Right lobe of liver (tissue), 6 donors: ENCODE results near the gene PAX5. TPM values are rescaled to one million over a fixed set of nuclear protein-coding genes. Genes with fewer than 3 reads are reported as not detected.

Experiments used
- ATAC-seq, 4 donors: fragments of 200-7000 bp; cut with Tn5 transposase; one replicate each; pipeline ENCODE4 v1.9.1; 2020; ENCODE audit warnings: mild to moderate bottlenecking in 4 of 4, moderate library complexity in 4 of 4
- DNase-seq, 3 donors: peaks; one replicate each; pipeline ENCODE4 v3.0.0-alpha.2; 2020
- H3K27ac ChIP-seq, 3 donors: fragments of 200-600 bp; one replicate each; pipeline ENCODE4 v1.8.0; 2022
- H3K27me3 ChIP-seq, 2 donors: fragments of 200-600 bp; one replicate each; pipeline ENCODE4 v1.8.0; 2022
- H3K36me3 ChIP-seq, 4 donors: fragments of 200-600 bp; sonication (generic) in 1 of 4; one replicate each; pipeline versions ENCODE4 v1.5.1 to v1.8.0; 2017 to 2022; ENCODE audit warnings: control low read depth in 1 of 4
- H3K4me1 ChIP-seq, 4 donors: fragments of 200-600 bp; sonication (generic) in 1 of 4; one replicate each; pipeline versions ENCODE4 v1.5.1 to v1.8.0; 2017 to 2022; ENCODE audit warnings: control low read depth in 1 of 4
- H3K4me3 ChIP-seq, 3 donors: fragments of 200-600 bp; one replicate each; pipeline ENCODE4 v1.8.0; 2022
- H3K9me3 ChIP-seq, 4 donors: fragments of 200-600 bp; sonication (generic) in 1 of 4; one replicate each; pipeline versions ENCODE4 v1.5.1 to v1.8.0; 2017 to 2022; ENCODE audit warnings: control low read depth in 1 of 4
- POLR2A ChIP-seq: fragments of 450-650 bp; IDR thresholded peaks from one replicate; pipeline ENCODE4 v1.6.1; 2017; ENCODE audit warnings: antibody characterized with exemption, mild to moderate bottlenecking
- WGBS: methylation state at CpG from one replicate; pipeline ENCODE4 v1.1.6; 2018; ENCODE audit warnings: low coverage, low lambda C conversion rate; ENCODE audit not compliant: insufficient coverage; ENCODE audit errors: missing lambda C conversion rate; 5-methylcytosine and 5-hydroxymethylcytosine counted together
- intact Hi-C, 2 donors: fragments of 100-400 bp; cut with DNase I; formaldehyde crosslinking; loops; one replicate each; pipeline versions ENCODE4 v1.11.2 to v1.14.1; 2022
- total RNA-seq, 6 experiments: library from RNA; depleted of rRNA in 2 of 6; stranded (reverse); fragments of >200 nt in 2 of 6; fragmentation: NEBNext Ultra II Directional in 3 of 6; extraction: Animal tissue kit (Norgen Biotek cat#: 25700) in 3 of 6; gene quantifications; one replicate each; pipeline versions ENCODE4 v1.1.0 to v1.2.4, GENCODE V29; 2016 to 2023
- TF ChIP-seq, protein P1 (sequence below), 4 donors: fragments of 200-600 bp in 3 of 4; fragments of 450-650 bp in 1 of 4; IDR thresholded peaks; one replicate each; pipeline versions ENCODE4 v1.5.1 to v1.8.0; 2016 to 2022; ENCODE audit warnings: antibody characterized with exemption in 4 of 4, mild to moderate bottlenecking in 2 of 4
- donor health status: DM: no; HTN: yes; CAD: no.
- donor health status: DM: no; HTN: no; CAD: no.
- donor health status: DM: no; HTN: no; CAD: no.
- donor health status: DM: no; HTN: yes; CAD: no.
- donor health status: DM: no; HTN: yes; CAD: no.

Gene PAX5
- total RNA-seq, 6 experiments from 2014 or later, result 0.12 to 0.18 TPM; not detected in 4

DNA sequence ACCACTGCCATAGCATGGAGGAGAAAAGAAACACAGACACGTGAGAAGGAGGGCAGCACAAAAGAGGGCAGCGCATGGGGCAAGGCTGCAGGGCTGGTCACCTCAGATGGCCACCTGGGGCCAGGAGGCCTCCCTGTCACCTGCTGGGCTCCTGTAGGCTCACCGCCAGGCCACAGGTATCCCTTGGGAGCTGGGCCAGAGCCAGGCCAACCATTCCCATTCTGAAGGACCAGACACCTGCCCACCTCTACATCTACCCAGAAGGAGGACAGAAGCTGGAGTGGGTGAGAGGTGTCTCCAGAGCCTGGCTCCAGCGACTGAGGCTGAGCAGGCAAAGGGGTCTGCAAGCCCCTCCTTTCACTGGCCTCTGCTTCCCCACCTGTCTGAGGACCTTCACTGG lies 103.1 kb downstream of the PAX5 start:
- Histone ChIP-seq H3K4me3 (no peak overlapping the region), H3K27ac (no peak overlapping the region), H3K27me3 (no peaks in the 10 kb centered on the region), H3K9me3 (no peaks in the 10 kb centered on the region), H3K36me3 (no peaks in the 10 kb centered on the region), H3K4me1 (no peaks in the 10 kb centered on the region)
- intact Hi-C loops, result no loop called here
- no peak for DNase-seq
- no peak for ATAC-seq
- no peak for TF ChIP-seq POLR2A
- TF ChIP-seq, protein P1, sequence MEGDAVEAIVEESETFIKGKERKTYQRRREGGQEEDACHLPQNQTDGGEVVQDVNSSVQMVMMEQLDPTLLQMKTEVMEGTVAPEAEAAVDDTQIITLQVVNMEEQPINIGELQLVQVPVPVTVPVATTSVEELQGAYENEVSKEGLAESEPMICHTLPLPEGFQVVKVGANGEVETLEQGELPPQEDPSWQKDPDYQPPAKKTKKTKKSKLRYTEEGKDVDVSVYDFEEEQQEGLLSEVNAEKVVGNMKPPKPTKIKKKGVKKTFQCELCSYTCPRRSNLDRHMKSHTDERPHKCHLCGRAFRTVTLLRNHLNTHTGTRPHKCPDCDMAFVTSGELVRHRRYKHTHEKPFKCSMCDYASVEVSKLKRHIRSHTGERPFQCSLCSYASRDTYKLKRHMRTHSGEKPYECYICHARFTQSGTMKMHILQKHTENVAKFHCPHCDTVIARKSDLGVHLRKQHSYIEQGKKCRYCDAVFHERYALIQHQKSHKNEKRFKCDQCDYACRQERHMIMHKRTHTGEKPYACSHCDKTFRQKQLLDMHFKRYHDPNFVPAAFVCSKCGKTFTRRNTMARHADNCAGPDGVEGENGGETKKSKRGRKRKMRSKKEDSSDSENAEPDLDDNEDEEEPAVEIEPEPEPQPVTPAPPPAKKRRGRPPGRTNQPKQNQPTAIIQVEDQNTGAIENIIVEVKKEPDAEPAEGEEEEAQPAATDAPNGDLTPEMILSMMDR (IDR thresholded peaks at IDR 0.05), result no peak
- 38% methylated on average over 1 of the region's 4 CpGs for WGBS

DNA sequence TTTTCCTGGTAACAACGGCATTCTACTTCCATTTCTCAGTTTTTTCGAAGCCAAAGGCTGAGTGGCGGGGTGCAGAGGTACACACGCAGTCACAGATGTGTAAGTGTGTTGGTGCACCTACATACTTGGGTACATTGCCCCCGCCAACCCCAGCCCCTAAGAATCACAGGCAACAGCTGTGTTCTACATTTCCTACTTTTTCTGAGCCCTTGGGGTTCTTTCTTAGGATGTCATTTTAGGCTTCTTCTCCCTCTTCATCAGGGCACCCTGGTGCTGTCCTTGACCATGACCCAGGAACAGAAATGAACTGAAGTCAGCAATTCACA lies 104.8 kb downstream of the PAX5 start:
- ATAC-seq (no peak), DNase-seq (no peak)
- intact Hi-C loops, result no loop called here
- no peak overlapping the region for H3K4me3 ChIP-seq
- H3K27ac ChIP-seq, result no peak overlapping the region
- H3K4me1 ChIP-seq, result no peaks in the 10 kb centered on the region
- no peaks in the 10 kb centered on the region for H3K27me3 ChIP-seq
- TF ChIP-seq, protein P1 (IDR thresholded peaks at IDR 0.05), result no peak
- TF ChIP-seq POLR2A, result no peak
- H3K36me3 ChIP-seq, result no peaks in the 10 kb centered on the region
- no peaks in the 10 kb centered on the region for H3K9me3 ChIP-seq
- WGBS, result 59% methylated on average over 4 of the region's 5 CpGs

DNA sequence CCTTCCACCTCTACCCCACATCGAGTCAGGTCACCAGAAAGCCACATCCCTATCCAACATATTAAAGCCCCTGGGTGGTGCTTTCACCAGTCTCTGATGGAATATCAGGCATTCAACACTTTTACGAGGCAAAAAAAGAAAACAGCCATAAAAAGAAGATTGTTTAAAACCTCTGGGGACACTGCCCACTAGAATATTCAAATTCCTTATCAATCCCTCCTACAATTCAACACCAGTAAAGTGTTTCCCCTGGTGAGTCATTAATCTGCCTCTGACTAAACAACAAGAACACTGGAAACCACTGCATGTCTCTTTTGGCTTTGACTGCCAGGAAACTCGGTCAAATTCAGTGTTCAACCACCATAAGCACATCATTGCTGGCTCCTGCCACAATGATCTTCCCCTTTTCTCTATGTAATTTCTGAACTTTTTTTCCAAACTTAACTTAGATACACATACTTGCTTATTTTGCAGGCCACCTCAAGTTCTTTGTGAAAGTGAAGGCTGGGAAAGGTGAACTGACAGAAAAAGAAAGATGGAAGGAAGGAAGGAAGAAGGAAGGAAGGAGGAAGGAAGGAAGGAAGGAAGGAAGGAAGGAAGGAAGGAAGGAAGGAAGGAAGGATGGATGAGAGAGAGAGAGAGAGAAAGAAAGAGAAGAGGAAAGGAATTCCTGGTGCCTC lies 105.3 kb downstream of the PAX5 start:
- DNase-seq, result no peak
- H3K4me3 ChIP-seq, result no peak overlapping the region
- ATAC-seq, result no peak
- H3K27me3 ChIP-seq, result no peaks in the 10 kb centered on the region
- H3K4me1 ChIP-seq, result no peaks in the 10 kb centered on the region
- H3K9me3 ChIP-seq, result no peaks in the 10 kb centered on the region
- no peak for TF ChIP-seq POLR2A
- TF ChIP-seq, protein P1 (IDR thresholded peaks at IDR 0.05), result no peak
- H3K27ac ChIP-seq, result no peak overlapping the region
- intact Hi-C loops, result no loop called here
- no peaks in the 10 kb centered on the region for H3K36me3 ChIP-seq
- 15% methylated on average over 3 of the region's 3 CpGs for WGBS

GRCh38 chr9:36928210-36928609 lies 105.9 kb downstream of the PAX5 start:
- Histone ChIP-seq H3K27me3 (no peaks in the 10 kb centered on the region), H3K9me3 (no peaks in the 10 kb centered on the region), H3K4me1 (no peaks in the 10 kb centered on the region), H3K4me3 (no peak overlapping the region), H3K36me3 (no peaks in the 10 kb centered on the region), H3K27ac (no peak overlapping the region)
- no peak for ATAC-seq
- 90% methylated on average over 2 of the region's 2 CpGs for WGBS
- TF ChIP-seq, protein P1 (IDR thresholded peaks at IDR 0.05), result no peak
- TF ChIP-seq POLR2A, result no peak
- peak in 1 of 3 donors; percentile 14 for DNase-seq
- intact Hi-C loops, result no loop called here
